ENCODE results near the gene COPS3. TPM values are rescaled to one million over a fixed set of nuclear protein-coding genes. Genes with fewer than 3 reads are reported as not detected.

Gene COPS3
- total RNA-seq, 4 donors from 2014 or later, result 49.3 to 72.6 (median 59.1) TPM

DNA sequence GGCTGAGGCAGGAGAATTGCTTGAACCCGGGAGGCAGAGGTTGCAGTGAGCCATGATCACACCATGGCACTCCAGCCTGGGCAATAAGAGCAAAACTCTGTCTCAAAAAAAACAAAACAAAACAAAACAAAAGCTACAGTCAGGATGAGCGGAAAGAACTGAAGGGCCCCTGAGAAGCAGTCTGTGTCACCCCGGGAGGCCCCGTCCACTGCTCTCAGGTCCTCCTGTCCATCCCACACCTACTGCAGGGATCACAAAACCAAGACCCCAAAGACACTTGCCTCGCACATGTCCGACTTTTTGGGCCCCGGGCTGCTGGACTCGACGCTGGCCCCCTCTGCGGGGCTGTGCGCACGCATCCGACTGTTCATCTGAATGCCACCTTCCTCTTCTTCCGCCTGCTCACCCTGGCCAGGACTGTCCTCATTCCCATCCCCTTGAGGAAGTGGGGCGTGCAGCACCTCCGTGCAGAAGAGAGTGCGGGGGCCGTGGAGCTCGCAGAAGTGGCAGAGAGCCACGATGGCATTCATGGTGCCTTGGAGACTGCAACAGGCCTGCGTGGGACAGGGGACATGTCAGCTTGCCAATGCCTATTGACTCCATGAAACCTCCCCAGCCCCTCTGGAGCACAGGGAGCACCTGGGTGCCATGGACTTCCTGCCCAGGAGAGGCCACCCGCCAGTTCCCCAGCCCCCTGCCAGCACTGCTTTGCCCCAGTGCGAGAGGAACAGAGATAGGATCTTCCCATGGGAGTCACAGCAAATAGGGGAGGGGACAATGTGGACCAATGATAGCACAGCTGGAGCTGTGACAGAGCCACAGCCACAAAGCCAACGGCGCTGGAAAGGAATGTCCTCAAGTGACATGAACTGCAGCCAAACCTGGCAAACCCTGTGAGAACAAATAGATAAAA is 53.2 kb downstream of the COPS3 start:
- Histone ChIP-seq H3K9me3 (no peaks in the 10 kb centered on the region), H3K36me3 (peaks cover 92 to 100% (median 99%) of the 10 kb centered on the region in 4 donors), H3K4me3 (no peak overlapping the region), H3K4me1 (peaks cover 4 to 35% (median 15%) of the 10 kb centered on the region in 4 donors), H3K27me3 (no peaks in the 10 kb centered on the region), H3K27ac (replicated peaks in 1 of 4) (no peak overlapping the region)
- no peak for DNase-seq (ENCODE audit: extremely low spot score)
- TF ChIP-seq POLR2A (IDR thresholded peaks at IDR 0.05; ENCODE audit: low read depth) (no peak), EP300 (IDR thresholded peaks at IDR 0.05) (no peak), POLR2AphosphoS5 (IDR thresholded peaks at IDR 0.05) (no peak)
- TF ChIP-seq, protein P1, sequence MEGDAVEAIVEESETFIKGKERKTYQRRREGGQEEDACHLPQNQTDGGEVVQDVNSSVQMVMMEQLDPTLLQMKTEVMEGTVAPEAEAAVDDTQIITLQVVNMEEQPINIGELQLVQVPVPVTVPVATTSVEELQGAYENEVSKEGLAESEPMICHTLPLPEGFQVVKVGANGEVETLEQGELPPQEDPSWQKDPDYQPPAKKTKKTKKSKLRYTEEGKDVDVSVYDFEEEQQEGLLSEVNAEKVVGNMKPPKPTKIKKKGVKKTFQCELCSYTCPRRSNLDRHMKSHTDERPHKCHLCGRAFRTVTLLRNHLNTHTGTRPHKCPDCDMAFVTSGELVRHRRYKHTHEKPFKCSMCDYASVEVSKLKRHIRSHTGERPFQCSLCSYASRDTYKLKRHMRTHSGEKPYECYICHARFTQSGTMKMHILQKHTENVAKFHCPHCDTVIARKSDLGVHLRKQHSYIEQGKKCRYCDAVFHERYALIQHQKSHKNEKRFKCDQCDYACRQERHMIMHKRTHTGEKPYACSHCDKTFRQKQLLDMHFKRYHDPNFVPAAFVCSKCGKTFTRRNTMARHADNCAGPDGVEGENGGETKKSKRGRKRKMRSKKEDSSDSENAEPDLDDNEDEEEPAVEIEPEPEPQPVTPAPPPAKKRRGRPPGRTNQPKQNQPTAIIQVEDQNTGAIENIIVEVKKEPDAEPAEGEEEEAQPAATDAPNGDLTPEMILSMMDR (IDR thresholded peaks at IDR 0.05), result no peak
- 93% methylated on average over 23 of the region's 25 CpGs for WGBS
- intact Hi-C loops (cut with DNase I), result no loop called here

DNA sequence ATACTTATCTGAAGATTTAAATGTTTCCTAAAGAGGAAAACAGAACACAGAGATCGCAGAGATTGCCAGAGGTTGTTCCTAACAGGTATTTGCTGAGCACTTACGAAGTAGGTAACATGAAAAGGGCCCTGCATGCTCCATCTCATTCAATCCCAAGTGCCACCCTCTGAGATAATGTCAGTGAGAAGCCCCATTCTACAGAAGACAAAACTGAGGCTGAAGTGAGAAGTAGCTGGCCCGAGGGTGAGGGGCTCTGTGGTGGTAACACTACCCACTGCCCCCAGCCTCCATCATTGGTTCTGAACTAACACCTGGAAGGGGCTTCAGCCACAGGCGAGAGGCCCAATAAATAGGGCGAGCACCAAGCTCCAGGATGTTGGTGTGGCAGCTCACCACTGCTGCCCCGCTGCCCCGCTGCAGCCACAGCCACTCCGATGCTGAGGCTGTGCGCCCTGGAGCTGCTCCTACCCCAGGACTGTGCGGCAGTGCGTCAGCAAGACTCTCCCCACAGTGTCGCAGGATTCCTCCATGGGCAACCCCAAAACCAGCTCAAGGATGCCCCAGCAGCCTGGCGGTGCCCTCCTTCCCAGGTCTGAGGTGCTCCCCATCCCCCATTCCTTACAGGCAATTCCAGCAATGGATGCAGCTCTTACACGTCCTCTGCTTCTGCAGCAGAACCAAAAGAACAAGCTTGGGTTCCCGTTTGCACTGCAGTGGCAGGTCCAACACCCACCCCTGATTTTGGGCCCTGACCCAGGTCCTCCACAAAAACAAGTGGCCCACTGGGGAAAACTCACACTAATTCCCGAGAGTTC is 54.4 kb downstream of the COPS3 start:
- no peaks in the 10 kb centered on the region for H3K27me3 ChIP-seq
- H3K4me3 ChIP-seq, result no peak overlapping the region
- no peak for TF ChIP-seq POLR2A (IDR thresholded peaks at IDR 0.05; ENCODE audit: low read depth)
- TF ChIP-seq EP300 (IDR thresholded peaks at IDR 0.05), result no peak
- TF ChIP-seq POLR2AphosphoS5 (IDR thresholded peaks at IDR 0.05), result no peak
- TF ChIP-seq, protein P1 (IDR thresholded peaks at IDR 0.05), result no peak
- H3K4me1 ChIP-seq, result peaks cover 0 to 23% (median 3%) of the 10 kb centered on the region in 4 donors
- H3K27ac ChIP-seq (replicated peaks in 1 of 4), result no peak overlapping the region
- H3K9me3 ChIP-seq, result no peaks in the 10 kb centered on the region
- no peak for DNase-seq (ENCODE audit: extremely low spot score)
- intact Hi-C loops (cut with DNase I), result no loop called here
- WGBS, result 93% methylated on average over 13 of the region's 16 CpGs
- H3K36me3 ChIP-seq, result peaks cover 99 to 100% (median 100%) of the 10 kb centered on the region in 4 donors

DNA sequence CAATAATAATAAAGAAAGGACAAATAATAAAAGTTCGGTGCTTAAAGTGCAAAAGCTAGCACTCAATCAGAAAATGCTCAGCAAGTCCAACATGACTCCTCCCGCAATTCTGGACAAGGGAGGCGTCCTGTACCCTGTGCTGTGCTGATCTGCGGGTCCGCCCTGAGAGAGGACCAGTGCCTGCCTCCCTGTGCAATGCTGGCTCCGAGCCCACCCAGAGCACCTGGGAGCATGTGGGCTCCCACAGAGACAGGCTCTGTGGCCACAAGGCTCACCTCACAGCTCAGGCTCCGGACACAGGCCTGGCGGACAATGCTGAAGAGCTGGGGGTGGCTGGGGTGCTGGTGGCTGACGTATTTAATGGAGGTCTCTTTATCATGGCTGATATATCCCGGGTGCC is 55.1 kb downstream of the COPS3 start:
- DNase-seq (ENCODE audit: extremely low spot score), result no peak
- Histone ChIP-seq H3K9me3 (no peaks in the 10 kb centered on the region), H3K4me1 (peaks cover 0 to 21% (median 0%) of the 10 kb centered on the region in 4 donors), H3K36me3 (peaks cover 99 to 100% (median 100%) of the 10 kb centered on the region in 4 donors), H3K27ac (replicated peaks in 1 of 4) (no peak overlapping the region), H3K4me3 (no peak overlapping the region), H3K27me3 (no peaks in the 10 kb centered on the region)
- WGBS, result 95% methylated on average over 9 of the region's 10 CpGs
- intact Hi-C loops (cut with DNase I), result no loop called here
- TF ChIP-seq EP300 (IDR thresholded peaks at IDR 0.05), result no peak
- TF ChIP-seq, protein P1 (IDR thresholded peaks at IDR 0.05), result no peak
- TF ChIP-seq POLR2AphosphoS5 (IDR thresholded peaks at IDR 0.05), result no peak
- TF ChIP-seq POLR2A (IDR thresholded peaks at IDR 0.05; ENCODE audit: low read depth), result no peak

DNA sequence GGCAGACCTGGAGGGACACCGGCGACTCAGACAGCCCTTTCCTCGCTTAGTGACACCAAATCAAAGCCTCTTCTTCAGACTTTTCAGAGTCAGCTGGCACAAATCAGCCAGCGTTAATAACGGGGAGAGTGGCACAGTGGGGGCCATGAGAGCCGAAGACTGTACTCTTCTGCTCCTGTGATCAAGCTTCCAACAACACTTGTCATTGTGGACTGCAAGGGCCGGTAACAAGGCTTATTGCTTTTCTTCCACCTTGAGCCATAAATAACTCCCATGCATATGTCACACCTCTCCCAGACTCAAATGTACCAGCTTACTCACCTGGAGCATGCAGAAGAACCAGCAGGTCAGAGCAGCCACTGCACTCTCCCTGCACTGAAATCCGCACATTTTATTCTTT is 56.9 kb downstream of the COPS3 start:
- no peaks in the 10 kb centered on the region for H3K9me3 ChIP-seq
- 75% methylated on average over 8 of the region's 8 CpGs for WGBS
- H3K4me1 ChIP-seq, result peaks cover 0 to 15% (median 0%) of the 10 kb centered on the region in 4 donors
- TF ChIP-seq, protein P1 (IDR thresholded peaks at IDR 0.05), result no peak
- H3K27ac ChIP-seq (replicated peaks in 1 of 4), result no peak overlapping the region
- no peak for DNase-seq (ENCODE audit: extremely low spot score)
- H3K27me3 ChIP-seq, result no peaks in the 10 kb centered on the region
- peaks cover 90 to 100% (median 100%) of the 10 kb centered on the region in 4 donors for H3K36me3 ChIP-seq
- intact Hi-C loops (cut with DNase I), result no loop called here
- no peak overlapping the region for H3K4me3 ChIP-seq

Measured in esophagus muscularis mucosa (tissue), 4 donors.